GM12891 (cell line): Measurements from ENCODE around the gene MYDGF.

ENCODE experiments used
- POLR2A ChIP-seq: IDR thresholded peaks from 2 replicates; pipeline ENCODE4 v1.6.1; 2011; ENCODE audit warnings: low read depth, low read length, control low read depth
- POLR2AphosphoS5 ChIP-seq: IDR thresholded peaks from 2 replicates; pipeline ENCODE4 v1.6.1; 2011; ENCODE audit warnings: low read depth, low read length, control low read depth
- POU2F2 ChIP-seq: IDR thresholded peaks from 2 replicates; pipeline ENCODE4 v1.6.1; 2011; ENCODE audit warnings: low read depth, mild to moderate bottlenecking, control low read depth, low read length, moderate library complexity
- TAF1 ChIP-seq: IDR thresholded peaks from 2 replicates; pipeline ENCODE4 v1.6.1; 2011; ENCODE audit warnings: low read depth, low read length, control low read depth

- TF ChIP-seq TAF1 (no peak), POLR2A (no peak), POLR2AphosphoS5 (no peak), POU2F2 (no peak)
Measured at GRCh38 chr19:4640247-4641000, 29.7 kb downstream of the MYDGF start.
